H1 (cell line): Measurements from ENCODE around the gene TMEM255B. TPM values are rescaled to one million over a fixed set of nuclear protein-coding genes. Genes with fewer than 3 reads are reported as not detected.

Source experiments
- CTCF ChIA-PET: fragments of 300-600 bp; sonication (Branson Sonifier 250); formaldehyde crosslinking; loops from one replicate; lab custom pipeline; 2021; ENCODE audit not compliant: partially characterized antibody; lab: Charles Lee
- POLR2A ChIA-PET: fragments of 300-600 bp; sonication (Branson Sonifier 250); formaldehyde crosslinking; loops from one replicate; lab custom pipeline; 2021; ENCODE audit warnings: inconsistent platforms; ENCODE audit not compliant: partially characterized antibody; lab: Charles Lee
- DNase-seq, 2 experiments: peaks; one replicate each; pipeline versions ENCODE4 v3.0.0 to v3.0.0-alpha.2; 2010 to 2022; ENCODE audit warnings: low spot score in 2 of 2, low read depth in 1 of 2, mixed read lengths in 1 of 2
- FAIRE-seq: peaks from 2 replicates; lab custom pipeline; 2011; peaks lifted over from hg19 to GRCh38; lab: Jason Lieb, UNC
- H2AFZ ChIP-seq: 2 replicates; pipeline ENCODE4 v1.8.1; 2012; ENCODE audit warnings: low read length, inconsistent platforms
- H2AK5ac ChIP-seq: 2 replicates; pipeline ENCODE4 v1.6.1; 2013; ENCODE audit warnings: low read depth, low read length
- H2BK120ac ChIP-seq: replicated peaks from 2 replicates; pipeline ENCODE3; 2013; ENCODE audit warnings: low read depth, low read length, inconsistent platforms
- H2BK12ac ChIP-seq: 2 replicates; pipeline ENCODE4 v1.6.1; 2013; ENCODE audit warnings: low read depth, low read length
- H2BK15ac ChIP-seq: 2 replicates; pipeline ENCODE4 v1.6.1; 2013; ENCODE audit warnings: low read length
- H2BK20ac ChIP-seq: 2 replicates; pipeline ENCODE4 v1.6.1; 2013; ENCODE audit warnings: low read length
- H2BK5ac ChIP-seq: 2 replicates; pipeline ENCODE4 v1.6.1; 2013; ENCODE audit warnings: low read depth, low read length
- H3K14ac ChIP-seq: 2 replicates; pipeline ENCODE4 v1.6.1; 2013; ENCODE audit warnings: inconsistent platforms; ENCODE audit not compliant: insufficient read length
- H3K18ac ChIP-seq: 2 replicates; pipeline ENCODE4 v1.6.1; 2013; ENCODE audit warnings: low read length; ENCODE audit errors: extremely low read depth
- H3K23ac ChIP-seq: 2 replicates; pipeline ENCODE4 v1.6.1; 2013; ENCODE audit warnings: inconsistent platforms; ENCODE audit not compliant: insufficient read length
- H3K23me2 ChIP-seq: 2 replicates; pipeline ENCODE4 v1.6.1; 2013; ENCODE audit warnings: low read depth, low read length
- H3K27ac ChIP-seq: 2 replicates; pipeline ENCODE4 v1.6.1; 2011; ENCODE audit warnings: low read depth, low read length, inconsistent platforms
- H3K27me3 ChIP-seq, 4 experiments: replicated peaks in 1 of 4; 1 replicate in 1 of 4; 2 replicates in 3 of 4; pipeline versions ENCODE4 v1.6.1 to v1.8.1; 2011 to 2013; ENCODE audit warnings: low read length in 3 of 4, mild to moderate bottlenecking in 3 of 4, inconsistent platforms in 2 of 4, mixed read lengths in 2 of 4, moderate library complexity in 1 of 4; ENCODE audit not compliant: control insufficient read depth in 3 of 4, insufficient read depth in 3 of 4; ENCODE audit errors: extremely low read depth in 1 of 4
- H3K36me3 ChIP-seq, 4 experiments: 2 replicates each; pipeline versions ENCODE4 v1.6.1 to v1.8.1; 2011 to 2013; ENCODE audit warnings: mild to moderate bottlenecking in 4 of 4, low read length in 3 of 4, moderate library complexity in 2 of 4, control low read depth in 1 of 4, inconsistent platforms in 1 of 4; ENCODE audit not compliant: insufficient read depth in 4 of 4, control insufficient read depth in 2 of 4
- H3K4ac ChIP-seq: replicated peaks from 2 replicates; pipeline ENCODE3; 2013; ENCODE audit warnings: low read length, low read depth, mixed read lengths, inconsistent platforms; ENCODE audit not compliant: insufficient read length
- H3K4me1 ChIP-seq, 4 experiments: replicated peaks in 1 of 4; 1 replicate in 1 of 4; 2 replicates in 3 of 4; pipeline versions ENCODE4 v1.6.1 to v1.8.1; 2011 to 2013; ENCODE audit warnings: low read length in 3 of 4, inconsistent platforms in 2 of 4, mixed read lengths in 1 of 4; ENCODE audit not compliant: insufficient read depth in 4 of 4, control insufficient read depth in 3 of 4
- H3K4me2 ChIP-seq, 2 experiments: 2 replicates each; pipeline versions ENCODE4 v1.6.1 to v1.8.1; 2011 to 2013; ENCODE audit warnings: low read depth in 2 of 2, low read length in 2 of 2, control low read depth in 1 of 2, inconsistent platforms in 1 of 2, mild to moderate bottlenecking in 1 of 2; ENCODE audit not compliant: insufficient read depth in 1 of 2
- H3K4me3 ChIP-seq, 4 experiments: fragments of 200-600, 300-600 bp in 1 of 4; sonication (generic), shearing (Covaris generic), sonication (Bioruptor Twin) in 1 of 4; 2 replicates each; pipeline versions ENCODE4 v1.5.1 to v1.8.1; 2011 to 2016; ENCODE audit warnings: low read length in 4 of 4, low read depth in 3 of 4, control low read depth in 2 of 4, inconsistent platforms in 2 of 4, mild to moderate bottlenecking in 2 of 4, mixed read lengths in 1 of 4, moderate library complexity in 1 of 4; ENCODE audit not compliant: insufficient read depth in 2 of 4; ENCODE audit errors: extremely low read depth in 1 of 4
- H3K56ac ChIP-seq: replicated peaks from 2 replicates; pipeline ENCODE3; 2013; ENCODE audit warnings: low read depth, mild to moderate bottlenecking, mixed read lengths, low read length, inconsistent platforms; ENCODE audit not compliant: insufficient read length
- H3K79me1 ChIP-seq: 2 replicates; pipeline ENCODE4 v1.6.1; 2013; ENCODE audit warnings: low read depth, low read length, control low read depth
- H3K79me2 ChIP-seq, 2 experiments: 2 replicates each; pipeline versions ENCODE4 v1.6.1 to v1.8.1; 2012 to 2013; ENCODE audit warnings: low read length in 2 of 2, mild to moderate bottlenecking in 2 of 2, inconsistent platforms in 1 of 2; ENCODE audit not compliant: insufficient read depth in 2 of 2, control insufficient read depth in 1 of 2
- H3K9ac ChIP-seq, 4 experiments: replicated peaks in 1 of 4; 1 replicate in 1 of 4; 2 replicates in 3 of 4; pipeline versions ENCODE4 v1.6.1 to v1.8.1; 2011 to 2013; ENCODE audit warnings: low read depth in 3 of 4, low read length in 3 of 4, control low read depth in 2 of 4, mild to moderate bottlenecking in 2 of 4, moderate library complexity in 2 of 4, inconsistent platforms in 1 of 4; ENCODE audit errors: extremely low read depth in 1 of 4
- H3K9me3 ChIP-seq, 2 experiments: 2 replicates each; pipeline versions ENCODE4 v1.6.1 to v1.8.1; 2012 to 2013; ENCODE audit warnings: mild to moderate bottlenecking in 2 of 2, moderate library complexity in 2 of 2, control low read depth in 1 of 2, inconsistent platforms in 1 of 2, low read depth in 1 of 2, low read length in 1 of 2, mixed read lengths in 1 of 2; ENCODE audit not compliant: insufficient read depth in 2 of 2
- H4K20me1 ChIP-seq, 2 experiments: replicated peaks in 1 of 2; 2 replicates each; pipeline versions ENCODE3 to v1.8.1; 2011 to 2013; ENCODE audit warnings: inconsistent platforms in 2 of 2, low read length in 2 of 2, mild to moderate bottlenecking in 1 of 2; ENCODE audit not compliant: insufficient read depth in 2 of 2, control insufficient read depth in 1 of 2
- H4K5ac ChIP-seq: 2 replicates; pipeline ENCODE4 v1.6.1; 2013; ENCODE audit warnings: low read length, low read depth, mixed read lengths, inconsistent platforms; ENCODE audit not compliant: insufficient read length
- H4K8ac ChIP-seq: 2 replicates; pipeline ENCODE4 v1.8.0; 2013; ENCODE audit warnings: mild to moderate bottlenecking, moderate library complexity, low read length, inconsistent platforms; ENCODE audit not compliant: insufficient read depth; ENCODE audit errors: extremely low read depth
- H4K91ac ChIP-seq: replicated peaks from 2 replicates; pipeline ENCODE3; 2013; ENCODE audit warnings: low read length, mixed read lengths, inconsistent platforms; ENCODE audit not compliant: insufficient read length
- CBX5 ChIP-seq: fragments of 300-800, 300-1000 bp; sonication (generic); IDR thresholded peaks from 2 replicates; pipeline ENCODE4 v1.7.1; 2016; ENCODE audit warnings: antibody characterized with exemption, low read length, low read depth
- CEBPB ChIP-seq: IDR thresholded peaks from 2 replicates; pipeline ENCODE4 v1.6.1; 2012; ENCODE audit warnings: low read depth, low read length
- HDAC6 ChIP-seq: IDR thresholded peaks from one replicate; pipeline ENCODE4 v1.7.1; 2012; ENCODE audit warnings: low read depth, mild to moderate bottlenecking, inconsistent platforms, low read length, moderate library complexity
- RBBP5 ChIP-seq: IDR thresholded peaks from 2 replicates; pipeline ENCODE4 v1.7.1; 2012; ENCODE audit warnings: low read depth, mild to moderate bottlenecking, inconsistent platforms, low read length, moderate library complexity, borderline replicate concordance
- RXRA ChIP-seq: IDR thresholded peaks from 2 replicates; pipeline ENCODE4 v1.6.1; 2011; ENCODE audit warnings: low read depth, mild to moderate bottlenecking, low read length, moderate library complexity; ENCODE audit not compliant: insufficient read depth
- SIN3A ChIP-seq, 2 experiments: IDR thresholded peaks in 1 of 2; conservative IDR thresholded peaks in 1 of 2; 2 replicates each; pipeline ENCODE4 v1.6.1; 2011 to 2012; ENCODE audit warnings: low read length in 2 of 2, improper control_type of control experiment in 1 of 2, low read depth in 1 of 2, mild to moderate bottlenecking in 1 of 2
- SP4 ChIP-seq: IDR thresholded peaks from 2 replicates; pipeline ENCODE4 v1.6.1; 2012; ENCODE audit warnings: low read length, inconsistent platforms
- SRF ChIP-seq: IDR thresholded peaks from 2 replicates; pipeline ENCODE4 v1.6.1; 2011; ENCODE audit warnings: mild to moderate bottlenecking, low read depth, low read length, moderate library complexity
- WGBS, 2 experiments: shearing (Covaris generic) in 1 of 2; methylation state at CpG; one replicate each; pipeline versions ENCODE4 v1.1.6 to v1.1.7; 2013 to 2015; ENCODE audit warnings: low lambda C conversion rate in 2 of 2, mixed read lengths in 2 of 2, inconsistent platforms in 1 of 2, low coverage in 1 of 2, missing lambda C conversion rate in 1 of 2; ENCODE audit not compliant: insufficient replicate concordance in 2 of 2, insufficient coverage in 1 of 2, insufficient read length in 1 of 2; ENCODE audit errors: extremely low coverage in 1 of 2, missing lambda C conversion rate in 1 of 2; 5-methylcytosine and 5-hydroxymethylcytosine counted together
- polyA plus RNA-seq, 7 experiments: library from polyadenylated mRNA; depleted of rRNA in 3 of 7; stranded (reverse) in 5 of 7; unstranded in 2 of 7; fragments of >200 nt in 5 of 7; fragments of 200-250 nt in 2 of 7; gene quantifications; 1 replicate in 5 of 7; 2 replicates in 1 of 7; 4 replicates in 1 of 7; pipeline versions ENCODE4 v1.2.1 to v1.2.3, GENCODE V29; 2011 to 2013; ENCODE audit warnings: missing spikeins in 2 of 7, mixed read lengths in 2 of 7
- total RNA-seq: library from RNA; stranded (reverse); fragmentation: NEBNext Ultra II Directional; extraction: Animal tissue kit (Norgen Biotek cat#: 25700); gene quantifications from 2 replicates; pipeline ENCODE4 v1.2.1, GENCODE V29; 2021

TMEM255B gene
- total and polyA plus RNA-seq, 2 of the 8 experiments (the other 6 are each of a cell fraction or from before 2014, with no cell fraction given) = 3.4 to 4.4 TPM

DNA sequence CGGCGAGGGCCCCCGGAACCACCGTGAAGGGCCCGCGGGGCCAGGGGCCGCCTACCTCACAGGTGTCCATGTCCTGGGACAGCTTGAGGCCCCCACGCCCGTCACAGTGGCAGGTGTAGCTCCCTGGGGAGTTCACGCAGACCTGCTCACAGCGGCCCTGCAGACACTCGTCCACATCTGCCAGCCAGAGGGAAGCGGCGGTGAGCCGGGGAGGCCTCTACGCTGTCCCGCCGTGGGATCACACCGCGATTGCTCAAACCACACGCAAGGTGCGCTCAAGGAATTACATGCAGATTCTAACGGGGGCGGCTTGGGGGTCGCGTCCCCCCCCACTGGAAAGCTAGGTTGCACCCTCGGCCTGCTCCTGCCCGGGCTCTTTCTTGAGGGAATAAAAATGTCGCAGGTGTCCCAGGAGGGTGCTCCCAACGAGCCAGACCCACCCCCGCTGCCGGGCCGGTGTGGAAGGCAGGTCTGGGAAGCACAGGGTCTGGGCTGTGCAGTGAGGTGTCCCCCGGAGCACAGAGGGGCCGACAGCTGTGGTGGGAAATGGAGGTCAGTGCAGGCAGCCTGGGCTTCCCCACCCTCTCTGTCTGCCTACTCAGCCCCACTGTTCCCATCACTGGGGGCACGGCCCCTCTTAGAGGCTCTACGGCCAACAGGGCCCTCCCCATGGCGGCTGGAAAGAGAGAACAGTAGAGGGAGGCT lies 75.6 kb downstream of the TMEM255B start:
- FAIRE-seq (no peak), DNase-seq (no peak)
- H3K36me3 ChIP-seq = peaks cover 0 to 12% (median 1%) of the 10 kb centered on the region in 4 experiments; a peak in 4 of 8 replicates
- no peak overlapping the region for H3K4ac ChIP-seq
- no peak overlapping the region for H3K27ac ChIP-seq
- H3K14ac ChIP-seq = no peak overlapping the region
- H4K8ac ChIP-seq = no peak overlapping the region
- no peak overlapping the region for H2BK20ac ChIP-seq
- H3K79me1 ChIP-seq = no peaks in the 10 kb centered on the region
- H3K79me2 ChIP-seq = no peaks in the 10 kb centered on the region
- ChIA-PET POLR2A (no interaction called here), CTCF (no interaction called here)
- peaks cover 0 to 20% (median 7%) of the 10 kb centered on the region in 4 experiments; a peak in 5 of 7 replicates for H3K4me1 ChIP-seq
- no peaks in the 10 kb centered on the region for H3K9me3 ChIP-seq
- H2BK15ac ChIP-seq = no peak overlapping the region
- no peaks in the 10 kb centered on the region for H3K27me3 ChIP-seq
- H3K4me3 ChIP-seq = no peak overlapping the region
- H3K9ac ChIP-seq = no peak overlapping the region
- peak overlapping the region; percentile 81; the same call in 1 of the 2 replicates for H2BK5ac ChIP-seq
- no peak overlapping the region for H4K5ac ChIP-seq
- H4K20me1 ChIP-seq = peaks cover 0 to 1% of the 10 kb centered on the region in 2 experiments
- no peak overlapping the region for H3K56ac ChIP-seq
- 90% methylated on average over 36 of the region's 38 CpGs; no CpG with 5 or more reads in 1 of the 2 experiments for WGBS, 2 experiments
- no peak overlapping the region for H2BK120ac ChIP-seq
- no peak overlapping the region for H2AFZ ChIP-seq
- H3K23ac ChIP-seq = no peak overlapping the region
- H4K91ac ChIP-seq = peak overlapping the region; percentile 65
- H2AK5ac ChIP-seq = no peak overlapping the region
- no peaks in the 10 kb centered on the region for H3K23me2 ChIP-seq
- H2BK12ac ChIP-seq = peak overlapping the region; percentile 87; the same call in 1 of the 2 replicates
- H3K18ac ChIP-seq = no peak overlapping the region
- H3K4me2 ChIP-seq = no peak overlapping the region
- TF ChIP-seq SP4 = no peak
- no peak for TF ChIP-seq CEBPB
- TF ChIP-seq RBBP5 = no peak
- no peak for TF ChIP-seq CBX5
- TF ChIP-seq SIN3A (conservative IDR thresholded peaks at IDR 0.05 in 1 of 2, IDR thresholded peaks at IDR 0.05 in 1 of 2; ENCODE audit: low read depth in 1 of 2, low read length in 2 of 2) = no peak
- no peak for TF ChIP-seq HDAC6
- TF ChIP-seq RXRA = no peak
- no peak for TF ChIP-seq SRF
